Stimulated activated CD4-positive, alpha-beta T cell treated with anti-CD3 and anti-CD28 coated beads, TNF-alpha, amount 100 ng/mL, for 4 hours (primary cell): ENCODE data around the gene ELL2.
"Not testable (repeated sequence)": the region's sequence is repeated elsewhere in the genome, so short reads cannot be mapped to it uniquely, and the experiment has no call there.

ENCODE experiments used
- DNase-seq, 3 experiments: peaks; one replicate each; pipeline ENCODE4 v3.0.0-alpha.2; 2020; ENCODE audit warnings: low read depth in 3 of 3

Gene ELL2

DNA sequence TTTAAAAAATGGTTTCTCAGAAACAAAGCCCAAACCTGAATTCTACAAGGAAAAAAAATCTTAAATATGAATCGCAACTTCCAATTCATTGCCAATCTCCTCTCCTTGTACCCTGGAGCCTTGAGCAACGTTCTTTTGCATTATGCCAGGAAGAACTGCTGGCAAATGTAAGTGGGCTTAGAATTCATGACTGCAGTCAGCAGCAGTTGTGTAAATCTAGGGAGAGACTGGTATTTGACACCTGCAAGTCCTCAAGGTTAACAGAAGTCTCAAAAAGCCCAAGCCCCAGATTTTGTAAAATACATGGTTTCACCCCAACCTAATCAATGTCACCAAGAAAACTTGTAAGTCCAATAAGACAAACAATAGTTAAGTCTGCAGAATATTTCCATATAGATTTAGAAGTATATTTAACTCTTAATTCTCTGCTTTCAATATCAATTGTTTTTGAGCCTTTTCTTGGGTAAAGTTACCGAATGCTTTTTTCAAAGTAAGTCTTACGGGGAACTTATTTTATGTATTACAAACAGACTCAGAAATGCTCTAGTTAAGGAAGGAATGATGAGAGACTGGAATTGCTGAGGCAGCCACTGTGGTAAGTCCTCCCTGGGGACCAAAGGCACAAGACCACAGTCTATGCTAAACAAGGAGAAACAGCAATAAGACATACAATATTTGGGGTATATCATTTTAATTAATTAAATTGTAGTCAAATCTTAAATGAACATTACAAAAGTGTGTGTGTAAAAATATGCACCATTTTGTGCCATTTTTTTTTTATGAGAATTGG lies 31.3 kb downstream of the ELL2 start:
- no peak for DNase-seq

GRCh38 chr5:95928724-95929253 lies 32.9 kb downstream of the ELL2 start:
- no peak for DNase-seq

DNA sequence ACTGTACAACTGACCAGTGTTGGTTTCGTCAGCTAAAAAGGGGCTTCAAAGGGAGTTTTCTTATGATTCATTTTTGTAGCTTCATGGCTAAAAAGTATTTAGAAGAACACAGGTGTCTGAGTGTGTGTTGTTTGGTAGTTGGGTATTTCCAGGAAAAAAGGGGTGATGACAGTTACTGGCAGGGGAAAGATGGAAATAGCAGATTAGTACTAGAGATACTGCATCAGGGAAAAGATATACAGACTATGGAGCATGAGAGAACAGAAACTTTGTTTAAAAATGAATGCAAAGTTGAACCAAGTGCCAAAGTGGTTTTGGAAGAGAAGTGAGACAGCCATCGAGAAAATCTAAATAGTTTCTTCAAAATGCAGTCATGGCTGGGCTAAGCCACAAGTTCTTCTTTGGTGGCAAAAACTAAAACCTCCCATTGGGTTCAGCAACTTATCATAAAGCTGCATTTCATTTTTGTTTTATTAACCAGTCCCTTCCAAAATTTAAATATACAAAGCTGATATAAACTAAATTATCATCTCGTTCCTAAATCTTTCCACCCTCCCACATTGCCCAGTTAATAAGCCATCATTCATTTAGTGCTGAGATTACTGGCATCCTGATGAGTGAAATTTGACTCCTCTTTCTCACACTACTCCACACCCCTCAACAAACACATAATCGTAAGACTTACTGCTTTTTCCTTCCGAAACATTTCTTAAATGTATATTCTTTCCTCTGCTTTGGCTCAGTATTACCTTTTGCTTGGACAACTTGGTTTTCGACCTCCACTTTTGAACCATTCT lies 33.5 kb downstream of the ELL2 start:
- no peak for DNase-seq

- DNase-seq = not testable (repeated sequence)
Measured at GRCh38 chr5:95927300-95927699, 34.4 kb downstream of the ELL2 start.

DNA sequence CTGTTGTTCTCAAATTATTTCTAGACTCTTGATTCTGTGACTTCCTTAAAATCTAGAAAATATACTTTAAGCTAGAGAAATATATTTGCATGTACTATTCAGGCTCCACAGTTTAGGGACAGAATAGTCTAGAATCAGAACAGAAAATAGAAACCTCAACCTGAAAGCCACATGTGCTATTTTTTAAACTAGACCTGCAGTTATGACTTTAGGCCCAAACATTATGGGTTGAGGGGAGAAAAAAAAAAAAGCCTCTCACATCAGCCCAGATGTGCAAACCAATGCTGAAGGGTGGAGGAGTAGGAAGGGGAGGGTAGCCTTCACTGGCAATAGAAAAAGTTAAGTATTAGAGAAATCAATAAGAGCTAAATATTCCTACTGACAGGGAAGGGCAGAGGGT lies 35.7 kb downstream of the ELL2 start:
- no peak for DNase-seq

DNA sequence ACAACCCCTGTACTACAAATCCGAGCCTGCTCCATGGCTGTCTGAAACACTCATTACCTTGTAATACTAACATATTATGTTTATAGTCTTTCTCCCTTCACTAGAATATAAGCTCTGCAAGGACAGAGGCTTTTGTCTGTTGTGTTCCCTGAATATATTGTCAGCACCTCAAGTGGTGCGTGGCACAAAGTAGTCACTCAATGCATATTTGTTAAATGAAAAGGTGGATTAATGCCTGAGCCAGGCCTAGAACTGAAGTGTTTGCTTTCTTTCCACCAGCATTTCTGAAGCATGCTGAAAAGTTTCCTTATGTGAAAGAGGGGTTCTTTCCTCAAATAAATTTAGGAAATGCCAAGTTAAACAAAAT lies 36.3 kb downstream of the ELL2 start:
- DNase-seq = no peak

GRCh38 chr5:95924720-95925377 lies 36.8 kb downstream of the ELL2 start:
- DNase-seq = no peak

DNA sequence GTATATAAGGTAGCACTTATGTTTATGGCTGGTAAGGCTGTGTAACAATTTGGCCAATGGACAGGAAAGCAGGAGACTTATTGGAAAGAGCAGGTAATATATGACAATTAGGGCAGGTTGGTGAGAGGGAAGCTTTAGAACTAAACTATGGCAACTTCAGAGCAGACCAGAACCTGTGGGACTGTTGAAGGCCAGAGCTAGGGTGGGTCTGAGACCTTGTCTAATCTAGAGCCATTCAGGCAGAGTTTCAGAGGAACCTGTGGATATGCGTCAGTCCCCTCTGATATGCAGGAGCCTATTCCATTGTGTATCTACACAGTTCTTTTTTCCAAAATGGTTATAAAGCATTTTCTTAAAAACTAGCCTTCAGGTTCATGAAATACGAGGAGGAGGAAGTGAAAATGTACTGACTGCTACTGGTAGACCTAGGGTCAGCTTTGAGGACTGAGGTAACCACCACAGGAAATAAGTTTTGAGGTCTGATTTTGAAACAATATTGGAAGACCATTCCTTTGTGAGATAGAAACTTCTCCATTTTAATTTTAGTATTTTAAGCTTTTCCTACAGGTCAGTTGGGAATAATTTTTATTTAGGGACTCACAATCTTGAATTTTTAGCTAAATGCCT lies 37.6 kb downstream of the ELL2 start:
- DNase-seq = no peak

DNA sequence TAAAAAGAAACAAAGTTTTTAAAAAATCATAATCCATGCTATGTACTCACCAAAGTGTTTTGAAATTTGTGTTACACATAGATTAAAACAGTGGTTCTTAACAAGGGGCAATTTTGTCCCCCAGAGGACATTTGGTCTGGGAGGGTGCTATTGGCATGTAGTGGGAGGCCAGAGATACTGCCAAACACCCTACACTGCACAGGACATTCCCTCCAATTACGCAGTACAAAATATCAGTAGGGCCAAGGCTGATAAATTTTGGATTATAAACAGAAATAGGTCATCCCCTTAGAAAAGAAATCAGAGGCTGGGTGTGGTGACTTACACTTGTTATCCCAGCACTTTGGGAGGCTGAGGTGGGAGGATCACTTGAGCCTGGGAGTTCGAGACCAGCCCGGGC lies 38.9 kb downstream of the ELL2 start:
- DNase-seq = no peak

DNA sequence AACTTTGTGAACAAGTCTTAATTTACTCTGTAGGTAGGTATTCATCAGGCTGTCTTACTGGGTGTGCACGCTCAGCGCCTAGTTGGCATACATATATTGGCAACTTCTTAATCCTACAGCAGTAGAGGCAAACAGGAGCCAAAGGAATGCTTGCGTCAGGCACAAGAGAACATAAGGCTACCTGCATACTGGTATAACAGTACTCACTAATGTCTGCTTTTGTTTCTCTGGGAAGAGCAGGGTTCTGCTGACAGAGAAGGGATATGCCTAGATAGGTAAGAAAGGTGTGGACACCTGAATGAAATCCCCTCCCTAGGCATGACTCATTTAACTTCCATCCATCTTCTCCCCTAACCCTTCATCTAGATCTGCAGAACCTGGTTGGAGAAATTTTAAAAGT lies 40.1 kb downstream of the ELL2 start:
- DNase-seq = no peak

GRCh38 chr5:95920822-95921221 lies 40.8 kb downstream of the ELL2 start:
- no peak for DNase-seq

- no peak for DNase-seq
Measured at GRCh38 chr5:95919658-95920057, 42.0 kb downstream of the ELL2 start.

DNA sequence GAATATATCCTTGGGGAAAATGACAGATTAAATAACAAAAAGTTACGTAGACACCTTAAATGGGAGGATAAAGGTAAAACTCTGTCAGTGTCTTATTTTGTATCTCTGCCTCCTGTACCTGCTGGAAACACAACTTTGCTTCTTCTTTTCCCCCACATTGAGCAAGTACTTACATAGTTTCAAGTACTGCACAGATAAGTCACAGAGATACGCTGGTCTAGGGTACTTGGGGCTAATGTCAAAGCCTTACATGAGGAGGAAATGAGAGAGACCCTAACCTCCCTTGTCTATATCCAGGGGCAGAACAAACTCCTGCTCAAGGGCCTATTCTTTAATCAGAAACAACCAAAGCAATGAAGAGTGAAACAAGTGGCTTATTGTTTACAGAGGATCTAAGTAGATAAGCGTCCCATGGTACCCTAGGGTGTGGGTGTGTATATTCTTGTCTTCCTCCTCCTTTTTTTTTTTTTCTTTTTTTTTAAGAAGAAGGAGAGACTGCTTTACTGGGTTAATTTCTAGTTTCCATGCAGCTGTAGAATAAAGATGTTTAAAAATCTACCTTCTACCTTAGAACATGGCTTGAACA lies 43.1 kb downstream of the ELL2 start:
- no peak for DNase-seq

DNA sequence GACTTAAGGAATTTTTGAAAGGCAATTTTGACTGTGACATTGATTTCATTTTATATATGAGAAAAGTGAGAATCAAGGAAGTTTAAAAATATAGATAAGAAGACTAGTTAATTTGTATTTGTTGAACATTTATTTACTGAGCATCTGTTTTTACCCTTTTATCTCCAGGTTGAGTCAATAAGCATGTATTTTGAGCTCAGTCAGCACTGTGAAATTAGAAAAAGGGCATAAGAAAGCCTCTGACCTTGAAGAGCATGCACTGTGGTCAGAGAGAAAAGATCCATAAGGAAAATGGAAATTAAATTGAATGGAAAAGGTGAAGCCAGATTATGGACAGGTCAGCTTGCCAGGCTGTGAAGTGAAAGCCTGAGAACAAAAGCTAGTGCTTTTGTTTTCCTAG lies 44.4 kb downstream of the ELL2 start:
- DNase-seq = no peak

- no peak for DNase-seq
Measured at GRCh38 chr5:95916687-95917085, 45.0 kb downstream of the ELL2 start.

DNA sequence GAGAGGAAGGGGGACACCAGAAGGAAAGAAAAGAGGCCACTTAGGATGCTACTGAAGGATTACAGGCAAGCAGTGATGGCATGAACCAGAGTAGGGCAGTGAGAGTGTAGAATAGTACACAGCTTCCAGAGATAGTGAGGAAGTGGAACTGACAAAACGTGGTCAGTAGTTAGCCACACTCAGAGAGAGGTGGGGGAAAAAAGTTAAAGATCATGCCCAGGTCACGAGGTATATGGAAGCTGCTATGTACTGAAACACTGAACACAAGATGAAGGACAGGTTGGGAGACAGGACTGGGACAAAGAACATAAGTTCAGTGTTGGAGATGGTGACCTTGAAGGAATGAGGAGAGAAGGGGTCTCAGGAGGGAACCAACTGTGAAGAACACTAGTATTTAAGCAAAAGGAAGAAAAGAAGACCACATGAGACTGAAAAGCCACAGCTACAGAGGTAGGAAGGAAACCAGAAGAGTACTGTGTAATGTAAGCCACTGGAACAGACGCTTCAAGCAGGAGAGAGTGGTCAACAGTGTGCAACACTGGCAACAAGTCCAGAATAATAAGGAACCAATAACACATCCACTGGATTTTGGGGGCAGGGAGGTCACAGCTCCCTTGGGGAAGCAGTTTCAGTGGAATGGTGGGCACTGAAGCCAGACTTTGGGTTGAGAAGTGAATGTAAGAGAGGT lies 45.5 kb downstream of the ELL2 start:
- DNase-seq = no peak

DNA sequence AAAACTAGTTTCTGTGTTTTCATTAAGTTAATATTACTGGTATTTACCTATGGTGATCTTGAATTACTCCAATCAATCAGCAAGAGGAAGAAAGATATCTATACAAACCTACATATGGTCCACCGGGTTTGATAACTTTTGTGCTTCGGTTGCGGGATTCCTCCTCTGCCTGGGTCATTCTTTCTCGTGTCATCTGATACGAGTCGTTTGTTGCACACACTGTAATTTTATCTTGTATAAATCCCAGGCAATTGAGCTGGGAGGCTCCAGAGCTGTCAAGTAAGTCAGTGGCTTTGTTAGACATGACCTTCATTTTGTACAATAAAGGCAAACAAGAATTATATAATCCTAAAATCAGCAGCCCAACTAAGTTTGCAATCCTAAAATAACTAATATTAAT lies 48.0 kb downstream of the ELL2 start:
- no peak for DNase-seq

DNA sequence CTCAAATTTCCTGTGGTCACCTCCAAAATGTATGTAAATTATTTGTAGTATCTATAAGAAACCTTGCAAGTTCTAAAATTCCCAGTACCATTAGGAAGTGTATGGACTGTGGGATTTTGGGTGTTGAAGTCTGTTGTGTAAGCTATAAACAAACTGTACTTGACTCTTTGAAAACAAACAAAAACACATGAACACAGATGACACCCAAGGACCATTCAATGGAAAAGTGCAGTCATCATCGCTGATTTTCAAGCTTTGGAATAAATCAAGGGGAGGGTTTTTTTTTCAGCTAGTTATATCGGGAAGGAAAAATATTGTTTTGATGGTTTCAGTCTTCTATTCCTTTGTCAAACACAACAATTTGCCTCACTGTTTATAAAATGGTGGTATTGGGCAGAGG lies 49.6 kb downstream of the ELL2 start:
- no peak for DNase-seq

GRCh38 chr5:95910521-95910920 lies 51.1 kb downstream of the ELL2 start:
- DNase-seq = no peak

- no peak for DNase-seq
Measured at GRCh38 chr5:95909738-95910137, 51.9 kb downstream of the ELL2 start.

DNA sequence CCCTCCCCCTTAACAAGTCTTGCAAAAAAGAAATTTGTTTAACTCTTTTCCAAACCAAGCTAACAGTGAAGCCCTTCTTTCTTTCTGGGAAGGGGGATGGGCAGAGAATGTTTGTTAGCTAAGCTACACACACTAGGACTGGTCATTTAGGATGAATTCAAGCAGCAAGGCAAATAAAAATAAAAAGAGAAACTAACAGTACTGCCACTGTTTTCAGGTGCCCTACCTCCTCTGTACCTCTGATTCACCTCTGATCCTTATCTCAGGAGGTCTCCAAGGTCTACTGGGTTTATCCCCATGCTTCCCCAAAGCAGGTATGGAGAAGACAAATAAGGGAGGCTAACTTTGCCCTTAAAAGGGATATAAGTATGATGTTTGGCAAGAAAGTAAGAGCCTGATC lies 52.9 kb downstream of the ELL2 start:
- DNase-seq = no peak
